Esophagus squamous epithelium (tissue), 5 donors: ENCODE results near the gene ALDH4A1. TPM values are rescaled to one million over a fixed set of nuclear protein-coding genes. Genes with fewer than 3 reads are reported as not detected.

Experiments
- DNase-seq: peaks from one replicate; lab custom pipeline; 2025; lab: John Stamatoyannopoulos, UW
- H3K27ac ChIP-seq, 4 donors: fragments of 200-600 bp; sonication (generic); one replicate each; pipeline ENCODE4 v1.5.1; 2016 to 2019; ENCODE audit warnings: mild to moderate bottlenecking in 1 of 4
- H3K27me3 ChIP-seq, 4 donors: fragments of 200-600 bp; sonication (generic); 1 replicate in 3 of 4; 2 replicates in 1 of 4; pipeline versions ENCODE4 v1.5.1 to v1.6.0; 2017 to 2021; ENCODE audit warnings: antibody characterized with exemption in 1 of 4
- H3K36me3 ChIP-seq, 3 donors: fragments of 200-600 bp; sonication (generic); one replicate each; pipeline ENCODE4 v1.5.1; 2016 to 2019
- H3K4me1 ChIP-seq, 3 donors: fragments of 200-600 bp; sonication (generic); one replicate each; pipeline ENCODE4 v1.5.1; 2017 to 2019
- H3K4me3 ChIP-seq, 4 donors: fragments of 200-600 bp; sonication (generic); 1 replicate in 3 of 4; 2 replicates in 1 of 4; pipeline ENCODE4 v1.5.1; 2016 to 2019; ENCODE audit warnings: mild to moderate bottlenecking in 2 of 4, moderate library complexity in 1 of 4
- H3K9me3 ChIP-seq, 3 donors: fragments of 200-600 bp; sonication (generic); one replicate each; pipeline ENCODE4 v1.5.1; 2016 to 2019
- CTCF ChIP-seq, 6 experiments: fragments of 450-650 bp in 4 of 6; fragments of 200-600 bp in 2 of 6; sonication (generic) in 2 of 6; IDR thresholded peaks; one replicate each; pipeline ENCODE4 v1.5.1; 2016 to 2019; ENCODE audit warnings: antibody characterized with exemption in 6 of 6, mild to moderate bottlenecking in 4 of 6, moderate library complexity in 4 of 6
- POLR2A ChIP-seq, 4 donors: fragments of 450-650 bp; IDR thresholded peaks; one replicate each; pipeline ENCODE4 v1.6.1; 2017; ENCODE audit warnings: antibody characterized with exemption in 4 of 4, mild to moderate bottlenecking in 4 of 4, moderate library complexity in 3 of 4
- WGBS, 2 donors: methylation state at CpG; one replicate each; pipeline ENCODE4 v1.1.5; 2018; 5-methylcytosine and 5-hydroxymethylcytosine counted together
- intact Hi-C: fragments of 100-400 bp; cut with DNase I; formaldehyde crosslinking; loops from one replicate; pipeline ENCODE4 v1.15.0; 2022
- total RNA-seq, 4 donors: library from RNA; depleted of rRNA; stranded (reverse); fragments of >200 nt; gene quantifications; one replicate each; pipeline ENCODE4 v1.1.0, GENCODE V29; 2016
- donor health status: DM: yes; HTN: yes; CAD: no.

ALDH4A1 gene
- 10 to 100 TPM; 36.7 to 59.1 (median 50.3) TPM for total RNA-seq

- Histone ChIP-seq H3K4me1 (peaks cover 4 to 63% (median 29%) of the 10 kb centered on the region in 3 donors), H3K36me3 (peaks cover 0 to 45% (median 3%) of the 10 kb centered on the region in 3 donors), H3K27ac (peak within 1 kb of the TSS; percentile 93 to 97 (median 95)), H3K27me3 (no peaks in the 10 kb centered on the region), H3K9me3 (no peaks in the 10 kb centered on the region), H3K4me3 (peak within 1 kb of the TSS; percentile 66 to 91 (median 78))
- DNase-seq, result peak; percentile 89
- 0 to 4% methylated on average over 11 to 13 of the region's 55 CpGs for WGBS, 2 donors
- intact Hi-C loops, result loop anchor here (5.0 kb wide), 1 partner anchor 65 kb away; no protein-coding TSS in a partner anchor
- TF ChIP-seq CTCF (IDR thresholded peaks at IDR 0.05), result peak in 1 of 6 experiments; percentile 3
- peak in 1 of 4 donors; percentile 24 for TF ChIP-seq POLR2A (IDR thresholded peaks at IDR 0.05)
These were observed at the start of gene ALDH4A1 for GRCh38 chr1:18902523-18903290. Gene ALDH4A1, minus strand, starts transcription at chr1:18902555. Its CDS starts 32 bp downstream, at chr1:18902523.

GRCh38 chr1:18951818-18952391 is 49.5 kb upstream of the ALDH4A1 start:
- WGBS, 2 donors, result 43 to 59% methylated on average over 8 of the region's 8 CpGs
- Histone ChIP-seq H3K36me3 (no peaks in the 10 kb centered on the region), H3K4me3 (peak overlapping the region in 1 of 4 donors; percentile 62), H3K27ac (peak overlapping the region; percentile 75 to 95 (median 92)), H3K9me3 (no peaks in the 10 kb centered on the region), H3K27me3 (no peaks in the 10 kb centered on the region), H3K4me1 (peaks cover 70 to 89% (median 78%) of the 10 kb centered on the region in 3 donors)
- TF ChIP-seq CTCF (IDR thresholded peaks at IDR 0.05) (no peak), POLR2A (IDR thresholded peaks at IDR 0.05) (no peak)
- intact Hi-C loops, result no loop called here
- no peak for DNase-seq

- Histone ChIP-seq H3K36me3 (no peaks in the 10 kb centered on the region), H3K4me3 (peak overlapping the region in 3 of 4 donors; percentile 37 to 62 (median 38)), H3K9me3 (no peaks in the 10 kb centered on the region), H3K27ac (peak overlapping the region; percentile 75 to 95 (median 92)), H3K27me3 (no peaks in the 10 kb centered on the region), H3K4me1 (peaks cover 71 to 92% (median 81%) of the 10 kb centered on the region in 3 donors)
- no peak for DNase-seq
- WGBS, 2 donors, result 43 to 50% methylated on average over 1 to 4 of the region's 9 CpGs
- intact Hi-C loops, result no loop called here
- TF ChIP-seq CTCF (IDR thresholded peaks at IDR 0.05), result no peak
- TF ChIP-seq POLR2A (IDR thresholded peaks at IDR 0.05), result no peak
These were observed 49.1 kb upstream of the ALDH4A1 start for GRCh38 chr1:18951416-18951815.

- 15 to 19% methylated on average over 7 to 19 of the region's 19 CpGs for WGBS, 2 donors
- intact Hi-C loops, result no loop called here
- H3K36me3 ChIP-seq, result no peaks in the 10 kb centered on the region
- TF ChIP-seq CTCF (IDR thresholded peaks at IDR 0.05) (no peak), POLR2A (IDR thresholded peaks at IDR 0.05) (peak in 1 of 4 donors; percentile 56)
- no peaks in the 10 kb centered on the region for H3K9me3 ChIP-seq
- DNase-seq, result no peak
- H3K27me3 ChIP-seq, result no peaks in the 10 kb centered on the region
- peaks cover 77 to 100% (median 90%) of the 10 kb centered on the region in 3 donors for H3K4me1 ChIP-seq
- peak overlapping the region; percentile 16 to 62 (median 38) for H3K4me3 ChIP-seq
- H3K27ac ChIP-seq, result peak overlapping the region; percentile 75 to 95 (median 92)
These were observed 48.2 kb upstream of the ALDH4A1 start for GRCh38 chr1:18950401-18951026.
